NOMO-1 treated with DMSO at 0.1 percent for 48 hours (cell line): ENCODE results near the gene RAD18.

Source experiments
- DNase-seq: peaks from one replicate; lab custom pipeline; 2025; ENCODE audit not compliant: unreplicated experiment; lab: John Stamatoyannopoulos, UW

Gene RAD18

DNA sequence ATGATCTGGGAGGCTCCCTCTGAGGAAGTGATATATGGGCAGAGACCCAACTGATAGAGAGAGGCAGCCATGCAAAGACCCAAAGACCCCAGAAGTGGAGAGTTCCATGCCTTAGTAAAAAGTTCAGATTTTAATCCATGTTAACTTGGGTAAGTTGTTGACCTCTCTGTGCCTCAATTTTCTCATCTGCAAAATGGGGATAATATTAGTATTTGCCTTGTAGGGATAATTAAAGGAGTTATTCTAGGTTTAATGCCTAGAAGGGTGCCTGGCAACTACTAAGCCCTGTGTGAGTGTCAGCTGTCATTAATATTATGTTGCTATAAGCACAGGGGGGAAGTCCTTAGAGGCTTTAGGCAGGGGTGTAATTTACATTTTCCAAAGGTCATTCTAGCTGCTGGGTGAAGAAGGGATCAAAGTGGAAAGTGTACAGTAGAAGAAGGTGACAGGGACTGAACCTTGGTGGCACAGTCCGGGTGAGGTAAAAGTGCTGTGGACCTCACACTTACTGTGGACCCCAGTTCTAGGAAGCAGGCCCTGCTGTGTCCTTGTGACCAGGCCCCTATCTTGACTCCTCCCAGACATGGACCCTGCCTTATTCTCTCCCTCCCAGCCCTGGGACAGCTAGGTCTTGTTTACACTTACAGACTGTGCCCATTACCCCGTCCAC, 3.0 kb upstream of the RAD18 start:
- no peak for DNase-seq

DNA sequence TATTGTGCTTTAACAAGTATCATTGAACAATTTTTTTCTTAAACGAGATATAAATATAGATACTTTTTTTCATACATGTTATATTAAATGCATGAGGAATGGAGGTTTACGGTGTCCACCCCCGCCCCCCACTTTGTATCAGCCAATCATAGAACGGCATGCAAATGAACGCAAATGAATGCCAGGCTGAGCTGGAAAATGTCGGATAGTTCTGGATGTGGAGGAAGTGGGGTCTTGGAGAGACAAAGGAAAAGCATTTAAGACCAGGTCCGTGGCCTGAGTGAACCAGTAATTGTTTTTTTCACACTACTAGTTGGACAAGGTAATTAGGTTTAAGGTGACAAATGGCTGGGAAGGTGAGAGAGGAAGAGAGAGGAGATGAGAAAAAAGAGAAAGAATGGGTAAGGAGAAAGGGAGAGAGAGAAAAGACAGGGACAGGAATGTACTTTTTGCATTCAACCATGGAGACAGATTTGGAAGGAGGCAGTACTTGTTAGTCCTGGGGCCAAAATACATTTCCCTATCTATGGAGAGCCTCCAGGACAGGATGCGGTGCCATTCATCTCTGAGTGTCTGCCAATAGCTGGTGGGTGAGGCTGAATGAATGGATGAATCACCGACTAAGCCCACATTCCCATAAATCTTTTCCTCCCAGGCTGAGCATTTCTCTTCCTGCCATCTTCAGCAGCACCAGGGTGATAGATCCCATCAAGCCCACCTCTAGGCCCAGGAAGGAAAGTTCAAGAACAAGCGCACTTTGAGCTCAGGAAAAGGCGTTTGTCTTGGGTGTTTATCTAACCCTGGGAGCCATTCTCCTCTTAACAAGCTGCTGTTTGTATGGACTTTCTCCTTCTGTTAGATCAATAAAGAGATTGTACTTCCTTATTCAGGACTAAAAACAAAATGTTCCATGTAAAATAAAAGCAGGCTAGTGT, 1.4 kb upstream of the RAD18 start:
- DNase-seq: no peak

DNA sequence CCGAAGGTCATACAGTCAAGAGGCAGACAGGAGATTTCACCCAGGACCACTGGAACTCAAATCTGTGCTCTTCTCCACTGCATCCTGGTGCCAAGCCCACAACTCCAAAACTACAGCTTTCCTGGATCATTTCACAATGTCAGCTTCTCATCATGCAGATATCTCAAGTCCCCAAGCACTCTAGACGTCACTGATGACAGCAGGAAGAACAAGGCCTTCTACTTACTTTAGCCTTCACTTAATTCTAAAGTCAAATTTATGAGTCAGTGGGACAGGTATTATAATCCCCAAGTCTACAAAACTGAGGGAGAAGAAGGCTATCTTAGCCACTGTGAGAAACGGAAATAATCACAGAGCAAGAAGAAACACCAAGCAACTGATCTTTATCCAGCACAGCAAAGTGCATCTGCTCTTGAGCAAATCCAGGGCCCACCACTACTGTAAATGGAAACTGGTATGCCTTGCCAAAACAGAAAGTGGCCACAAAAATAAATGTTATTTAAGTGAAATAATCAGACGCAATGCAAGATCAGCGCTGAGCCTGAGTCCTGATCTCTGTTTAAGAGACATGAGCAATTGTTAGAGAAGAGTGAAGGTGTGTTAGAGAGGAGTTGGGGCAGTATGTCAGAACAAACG, 928 bp downstream of the RAD18 start:
- no peak for DNase-seq

DNA sequence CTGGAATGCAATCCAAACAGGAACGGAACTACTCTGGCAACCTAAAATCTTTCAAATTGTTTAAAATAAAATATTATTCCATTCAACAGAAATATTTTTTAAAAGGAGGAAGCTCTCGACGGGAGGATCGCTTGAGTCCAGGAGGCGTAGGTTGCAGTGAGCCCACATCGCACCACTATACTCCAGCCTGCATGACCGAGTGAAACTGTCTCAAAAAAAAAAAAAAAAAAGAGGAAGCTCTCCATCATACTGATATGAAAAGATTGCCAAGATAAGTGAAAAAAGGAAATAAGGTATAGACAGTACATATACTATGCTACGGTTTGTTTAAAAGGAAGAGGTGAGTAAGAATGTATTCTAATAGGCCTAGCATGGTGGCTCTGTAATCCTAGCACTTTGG, 3.6 kb downstream of the RAD18 start:
- DNase-seq: peak; percentile 80

DNA sequence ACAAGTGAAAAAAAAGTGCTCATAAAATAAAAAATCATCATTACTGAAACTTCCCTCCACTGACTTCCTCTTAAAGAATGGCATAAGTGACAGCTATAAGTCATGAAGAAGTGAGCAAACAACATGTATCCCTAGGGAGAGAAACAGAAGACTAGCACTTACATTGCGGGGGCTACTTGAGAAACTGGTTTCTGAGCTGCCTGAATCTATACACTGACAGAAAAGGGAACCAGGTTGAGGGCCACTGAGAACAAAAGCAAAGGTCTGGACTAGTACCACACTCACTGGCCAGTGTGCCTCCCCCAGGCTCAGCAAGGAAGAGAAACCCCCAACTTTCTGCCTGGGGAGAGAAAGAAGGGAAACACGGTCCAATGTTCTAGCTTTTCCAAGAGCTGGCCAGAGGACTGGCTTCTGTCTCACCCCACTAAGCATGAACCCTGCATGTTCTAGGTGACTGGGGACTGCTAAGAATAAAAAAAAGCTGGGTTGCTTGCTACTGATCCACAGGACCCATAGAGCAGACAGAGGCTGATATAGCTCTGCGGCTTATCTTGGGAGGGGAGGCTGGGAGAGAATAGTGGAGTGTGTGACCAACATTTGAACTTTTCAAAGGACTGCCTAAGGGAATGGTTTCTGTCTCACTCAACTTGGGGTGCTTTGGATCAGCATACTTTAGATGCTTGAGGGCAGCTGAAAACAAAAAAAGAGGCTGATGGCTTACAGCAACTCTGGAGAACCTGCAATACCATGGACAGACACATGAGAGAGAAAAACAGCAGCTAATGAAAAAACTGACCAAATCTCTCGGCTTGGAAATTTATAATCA, 8.1 kb downstream of the RAD18 start:
- DNase-seq: peak; percentile 57

DNA sequence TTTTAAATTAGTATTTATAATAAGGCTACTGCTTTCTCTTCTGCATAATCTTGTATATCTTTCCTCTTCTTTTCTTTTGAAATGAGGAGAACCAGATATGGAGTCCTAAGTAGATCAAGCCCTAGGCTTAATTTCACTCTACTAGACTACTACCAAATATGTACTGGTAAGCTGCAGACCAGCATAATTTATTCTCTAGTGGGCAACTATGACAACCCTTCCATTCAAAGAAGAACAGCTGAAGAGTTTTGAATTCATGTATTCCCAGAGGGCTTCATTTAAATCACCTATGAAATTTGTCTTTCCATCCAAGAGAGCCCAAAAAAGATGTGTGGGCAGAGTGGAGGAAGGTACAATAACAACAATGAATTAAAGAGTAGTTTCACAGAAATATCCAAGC, 10.0 kb downstream of the RAD18 start:
- DNase-seq: no peak

DNA sequence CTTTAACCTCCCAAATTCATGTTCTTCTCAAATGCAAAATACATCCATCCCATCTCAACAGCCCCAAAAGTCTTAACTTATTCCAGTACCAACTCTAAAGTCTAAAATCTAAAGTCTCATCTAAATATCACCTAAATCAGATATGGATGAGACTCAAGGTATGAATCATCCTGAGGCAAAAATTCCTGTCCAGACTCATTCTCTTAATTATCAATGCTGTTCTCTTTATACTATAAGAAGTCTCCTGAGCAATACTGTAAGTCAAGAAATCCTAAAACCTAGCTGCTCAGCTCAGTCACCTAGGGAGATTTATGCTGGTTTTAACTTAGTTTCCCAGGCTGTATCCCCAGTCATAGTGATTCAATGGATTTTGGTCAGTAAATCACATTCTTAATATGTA, 11.1 kb downstream of the RAD18 start:
- DNase-seq: no peak

DNA sequence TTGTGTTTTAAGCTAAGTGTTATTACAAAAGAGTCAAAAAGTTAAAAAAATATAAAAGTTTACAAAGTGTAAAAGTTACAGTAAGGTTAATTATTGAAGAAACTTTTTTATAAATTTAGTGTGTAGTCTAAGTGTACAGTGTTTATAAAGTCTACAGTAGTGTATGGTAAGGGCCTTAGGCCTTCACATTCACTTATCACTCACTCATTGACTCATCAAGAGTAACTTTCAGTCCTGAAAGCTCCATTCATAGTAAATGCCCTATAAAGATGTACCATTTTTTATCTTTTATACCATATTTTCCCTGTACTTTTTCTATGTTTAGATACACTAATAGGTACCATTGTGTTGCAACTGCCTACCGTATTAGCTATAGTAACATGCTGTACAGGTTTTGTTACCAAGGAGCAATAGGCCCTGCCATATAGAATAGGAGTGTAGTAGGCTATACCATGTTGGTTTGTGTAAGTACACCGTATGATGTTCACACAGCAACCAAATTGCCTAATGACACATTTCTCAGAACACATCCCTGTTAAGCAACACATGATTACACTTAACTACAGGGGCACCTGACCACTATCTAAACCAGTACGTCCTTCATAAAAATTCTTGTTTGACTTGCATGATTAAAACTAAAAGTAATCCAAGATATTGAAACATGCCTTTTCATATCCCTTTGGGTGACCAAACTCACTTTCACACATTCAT, 17.2 kb downstream of the RAD18 start:
- no peak for DNase-seq

DNA sequence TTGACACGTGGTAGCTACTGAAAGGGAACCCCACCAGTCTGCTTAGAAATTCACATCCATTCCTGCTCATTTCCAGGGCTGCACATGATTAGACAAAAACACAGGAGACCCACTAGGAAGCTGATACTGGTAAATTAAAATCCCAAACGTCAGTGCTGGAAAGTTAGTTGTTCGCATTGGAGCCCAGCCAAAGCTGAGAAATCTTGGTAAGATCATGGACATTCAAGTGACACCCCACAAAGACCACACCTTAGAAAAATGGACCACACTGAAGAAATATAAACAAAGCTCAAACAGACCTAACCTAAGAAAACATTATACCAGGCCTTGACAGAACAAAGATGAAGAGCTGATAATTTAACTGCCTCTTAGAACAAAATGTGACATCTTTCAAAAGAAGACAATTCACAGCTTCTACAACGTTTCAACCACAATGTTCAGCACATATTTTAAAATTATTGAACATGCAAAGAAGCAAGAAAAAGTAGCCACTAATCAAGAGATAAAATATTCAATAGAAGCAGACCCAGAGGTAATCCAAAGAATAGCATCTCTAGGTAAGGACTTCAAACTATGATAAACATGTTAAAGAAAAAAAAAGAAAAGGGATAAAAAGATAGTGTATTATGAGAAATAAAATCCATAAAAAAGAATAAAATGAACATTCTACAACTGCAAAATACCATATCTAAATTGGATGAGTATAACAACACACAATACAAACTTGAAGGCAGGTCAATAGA, 20.4 kb downstream of the RAD18 start:
- DNase-seq: no peak

DNA sequence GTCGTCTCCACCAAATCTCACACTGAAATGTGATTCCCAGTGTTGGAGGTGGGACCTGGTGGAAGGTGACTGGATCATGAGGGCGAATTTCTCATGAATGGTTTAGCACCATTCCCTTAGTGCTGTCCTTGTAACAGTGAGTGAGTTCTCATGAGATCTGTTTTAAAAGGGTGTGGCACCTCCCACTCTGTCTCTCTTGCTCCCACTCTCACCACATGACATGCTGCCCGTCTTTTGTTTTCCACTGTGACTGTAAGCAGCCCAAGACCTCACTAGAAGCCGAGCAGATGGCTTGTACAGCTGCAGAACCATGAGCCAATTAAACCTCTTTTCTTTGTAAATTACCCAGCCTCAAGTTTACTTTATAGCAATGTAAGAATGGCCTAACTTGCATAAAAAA, 21.2 kb downstream of the RAD18 start:
- no peak for DNase-seq

DNA sequence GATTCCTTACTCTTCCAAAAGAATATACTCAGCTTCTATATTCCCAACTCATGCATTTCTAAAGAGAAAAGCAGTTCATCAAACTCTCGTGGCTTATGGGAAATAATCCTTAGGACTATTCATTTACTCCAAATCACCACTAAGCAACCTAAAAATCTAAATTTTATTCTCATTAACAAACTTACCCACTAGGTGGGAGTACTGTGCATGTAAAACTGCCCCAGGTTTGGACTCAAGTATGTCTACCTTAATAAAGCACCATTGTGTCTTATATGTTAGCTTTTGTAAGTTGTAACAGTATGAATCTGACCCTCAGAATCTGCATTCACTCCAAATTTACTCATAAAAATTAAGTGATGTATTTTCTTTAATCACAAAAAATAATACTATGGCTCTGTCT, 25.3 kb downstream of the RAD18 start:
- DNase-seq: no peak

DNA sequence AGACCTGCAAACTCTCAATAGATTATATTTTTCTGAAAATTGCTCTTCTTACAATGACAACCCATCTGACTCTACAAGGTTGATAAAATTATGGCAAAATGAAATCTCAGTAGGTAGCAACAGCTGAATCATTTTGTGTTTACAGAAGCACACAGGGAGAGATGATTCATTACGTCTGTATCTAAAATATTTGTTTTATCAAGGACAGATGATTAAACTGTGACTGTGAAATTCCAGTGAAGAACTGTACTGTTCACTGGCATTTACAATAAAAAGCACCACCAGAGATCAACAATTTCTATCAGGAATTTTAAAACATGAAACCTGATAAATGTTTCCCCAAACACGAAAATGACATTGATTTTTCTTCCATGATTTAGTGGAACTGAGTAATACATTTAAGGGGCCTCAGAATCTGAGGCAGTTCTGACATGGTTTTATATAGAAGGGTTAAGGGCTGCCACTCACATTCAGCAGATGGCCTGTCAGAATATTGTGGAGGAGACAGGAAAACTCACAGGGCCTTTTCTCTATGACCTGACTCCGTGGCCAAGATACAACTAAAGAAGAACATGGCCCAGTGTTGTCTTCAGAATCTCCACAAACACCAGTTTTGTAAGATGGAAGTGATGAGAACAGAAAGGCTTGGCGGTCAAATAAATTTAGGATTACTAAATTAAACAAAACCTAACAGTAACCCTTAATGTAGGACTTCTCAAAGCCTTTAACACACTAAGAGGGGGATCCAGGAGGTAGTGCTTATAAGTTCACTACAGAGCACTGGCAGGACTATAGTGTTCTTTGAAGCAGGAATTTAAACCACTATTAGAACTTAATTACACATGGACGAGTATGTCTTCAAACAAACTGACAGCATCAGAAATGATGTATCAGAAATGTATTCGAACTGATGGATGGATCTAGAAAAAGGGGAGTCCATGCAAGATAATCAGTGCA, 25.9 kb downstream of the RAD18 start:
- DNase-seq: no peak

DNA sequence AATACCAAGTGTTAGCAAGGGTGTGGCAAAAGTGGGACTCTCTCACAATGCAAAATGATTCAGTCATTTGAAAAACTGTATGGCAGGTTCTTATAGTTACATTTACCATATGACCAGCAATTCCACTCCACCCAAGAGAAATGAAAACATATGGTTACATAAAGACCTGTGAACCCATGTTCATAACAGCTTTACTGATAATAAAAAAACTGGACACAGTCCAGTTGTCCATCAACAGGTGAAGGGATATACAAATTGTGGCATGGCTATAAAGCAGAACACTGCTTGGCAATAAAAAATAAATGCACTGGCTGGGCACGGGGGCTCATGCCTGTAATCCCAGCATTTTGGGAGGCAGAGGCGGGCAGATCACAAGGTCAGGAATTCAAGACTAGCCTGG, 30.8 kb downstream of the RAD18 start:
- DNase-seq: no peak

DNA sequence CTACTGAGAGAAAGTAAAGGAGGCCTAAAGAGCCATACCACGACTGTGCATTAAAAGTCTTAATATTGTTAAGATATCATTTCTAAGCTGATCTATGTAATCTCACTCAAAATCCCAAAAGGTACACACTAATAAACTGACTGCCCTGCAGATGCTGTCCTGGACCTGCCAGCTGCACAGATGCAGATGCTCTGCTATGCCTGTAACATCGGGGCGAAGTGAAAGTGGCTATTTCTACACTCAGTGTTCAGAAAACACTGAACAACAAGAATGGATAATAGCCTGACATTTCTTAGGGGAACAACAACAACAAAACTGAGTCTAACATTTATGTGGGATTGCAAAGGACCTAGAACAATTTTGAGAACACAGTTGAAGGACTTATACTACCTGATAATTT, 31.9 kb downstream of the RAD18 start:
- no peak for DNase-seq

DNA sequence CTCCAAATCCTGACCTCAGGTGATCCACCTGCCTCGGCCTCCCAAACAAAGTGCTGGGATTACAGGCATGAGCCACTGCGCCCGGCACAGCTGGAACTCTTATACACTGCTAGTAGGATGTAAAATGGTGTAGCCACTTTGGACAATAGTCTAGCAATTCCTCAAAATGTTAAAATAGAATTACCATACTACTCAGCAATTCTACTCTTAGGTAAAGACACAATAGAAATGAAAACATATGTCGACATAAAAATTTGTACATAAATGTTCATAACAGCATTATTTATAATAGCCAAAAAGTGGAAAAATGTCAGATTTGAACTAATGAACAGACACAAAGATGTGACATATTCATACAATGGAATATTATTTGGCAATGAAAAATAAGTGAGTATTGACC, 33.4 kb downstream of the RAD18 start:
- no peak for DNase-seq

DNA sequence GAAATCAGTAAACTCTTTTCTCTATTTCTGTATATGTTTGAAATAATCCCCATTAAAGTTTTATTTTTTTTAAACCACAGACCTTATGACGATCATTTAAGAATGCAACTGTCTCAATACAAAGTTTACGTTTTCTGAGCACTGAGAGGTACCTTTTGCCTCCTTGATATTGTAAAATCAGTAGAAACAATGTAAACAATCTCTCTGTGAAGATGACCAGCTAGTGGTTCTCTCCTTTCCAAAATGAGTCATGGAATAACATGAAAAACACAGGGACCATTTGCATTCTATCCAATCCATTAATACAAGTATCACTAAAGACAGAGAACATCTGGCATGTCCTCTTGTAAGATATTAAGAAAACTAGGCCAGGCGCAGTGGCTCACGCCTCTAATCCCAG, 48.8 kb downstream of the RAD18 start:
- DNase-seq: no peak

DNA sequence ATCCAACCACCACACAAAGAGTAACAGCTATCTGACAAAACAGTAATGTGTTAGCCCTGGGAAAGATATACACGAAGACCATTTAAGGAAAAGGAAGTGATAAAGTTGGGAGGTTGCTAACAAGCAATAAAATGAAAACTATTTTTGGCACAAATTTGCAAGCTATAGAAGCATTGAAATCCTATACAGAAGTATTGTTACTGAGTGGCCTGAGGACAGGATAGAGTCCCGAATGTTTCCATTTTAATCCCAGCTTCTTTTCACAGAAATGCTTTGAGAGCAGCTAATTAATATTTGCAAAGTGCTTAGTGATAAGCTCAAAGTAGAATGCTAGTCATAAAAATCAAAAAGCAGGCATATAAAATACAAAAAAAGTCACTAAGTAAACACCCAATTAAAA, 51.5 kb downstream of the RAD18 start:
- DNase-seq: peak; percentile 14

DNA sequence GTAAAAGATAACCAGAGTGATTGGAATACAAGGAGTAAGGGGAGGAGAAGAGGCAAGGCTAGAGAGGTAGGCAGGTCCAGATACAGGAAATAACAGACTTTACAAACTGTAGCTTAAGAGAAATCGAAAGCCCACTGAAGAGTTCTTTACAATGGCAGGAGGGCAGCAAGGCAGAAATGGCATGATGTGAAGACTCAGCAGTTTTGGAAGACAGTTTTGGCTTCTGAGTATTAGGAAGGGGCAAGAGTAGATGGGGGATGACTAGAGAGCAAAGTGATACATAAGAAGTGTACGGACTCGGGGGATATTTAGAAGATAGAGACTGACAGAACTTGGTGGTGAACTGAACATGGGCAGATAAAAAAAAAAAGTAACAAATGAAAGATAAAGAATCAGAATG, 54.1 kb downstream of the RAD18 start:
- no peak for DNase-seq

DNA sequence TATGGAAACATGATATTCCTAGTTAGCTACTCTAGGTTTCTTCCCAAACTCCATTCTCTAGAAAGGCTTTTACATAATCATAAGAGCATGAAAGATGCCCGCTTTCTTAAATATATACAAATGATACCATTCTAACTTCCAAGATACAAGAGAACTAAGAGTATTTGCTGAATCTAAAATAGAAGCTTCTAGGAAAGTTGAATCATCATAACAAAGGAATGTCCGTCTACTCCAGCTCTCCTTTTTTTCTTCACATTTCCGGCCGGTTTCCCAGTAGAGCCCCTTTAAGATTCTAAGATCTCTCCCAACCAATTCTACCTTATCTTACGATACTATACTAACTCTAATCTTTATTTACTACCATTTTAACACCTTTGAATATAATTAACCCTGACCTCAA, 60.1 kb downstream of the RAD18 start:
- DNase-seq: no peak
